HepG2 (cell line): ENCODE results near the gene HNRNPUL1. TPM values are rescaled to one million over a fixed set of nuclear protein-coding genes. Genes with fewer than 3 reads are reported as not detected.
A peak's percentile ranks its signal among the peaks of the same experiment; 100 is the strongest.

ENCODE experiments used
- BRCA1 ChIP-seq: sonication (generic); formaldehyde crosslinking; IDR thresholded peaks from 2 replicates; pipeline ENCODE4 v1.4.0; 2020; ENCODE audit warnings: missing genetic modification reagents
- KAT7 ChIP-seq: IDR thresholded peaks from 2 replicates; pipeline ENCODE4 v1.6.1; 2018; ENCODE audit warnings: borderline replicate concordance, missing compliant biosample characterization
- MED1 ChIP-seq: sonication (generic); formaldehyde crosslinking; IDR thresholded peaks from 2 replicates; pipeline ENCODE4 v1.4.0; 2020; ENCODE audit warnings: missing genetic modification reagents
- PAX8 ChIP-seq: sonication (generic); formaldehyde crosslinking; IDR thresholded peaks from 2 replicates; pipeline ENCODE4 v1.8.0; 2022; ENCODE audit warnings: mild to moderate bottlenecking, missing genetic modification reagents, borderline replicate concordance
- PHF8 ChIP-seq: sonication (generic); formaldehyde crosslinking; IDR thresholded peaks from 2 replicates; pipeline ENCODE4 v1.5.0; 2020; ENCODE audit warnings: missing genetic modification reagents
- ZBTB1 ChIP-seq: sonication (generic); formaldehyde crosslinking; IDR thresholded peaks from 2 replicates; pipeline ENCODE4 v1.4.0; 2020; ENCODE audit warnings: missing genetic modification reagents, borderline replicate concordance
- ZFY ChIP-seq: sonication (generic); formaldehyde crosslinking; IDR thresholded peaks from 2 replicates; pipeline ENCODE4 v1.4.0; 2020; ENCODE audit warnings: missing genetic modification reagents
- ZNF121 ChIP-seq: sonication (generic); formaldehyde crosslinking; IDR thresholded peaks from 2 replicates; pipeline ENCODE4 v1.5.0; 2020; ENCODE audit warnings: mild to moderate bottlenecking, missing genetic modification reagents
- ZNF589 ChIP-seq: sonication (generic); formaldehyde crosslinking; conservative IDR thresholded peaks from 2 replicates; pipeline ENCODE4 v1.8.0; 2022; ENCODE audit warnings: mild to moderate bottlenecking, moderate library complexity, missing genetic modification reagents
- ZNF629 ChIP-seq: sonication (generic); formaldehyde crosslinking; conservative IDR thresholded peaks from 2 replicates; pipeline ENCODE4 v1.5.0; 2020; ENCODE audit warnings: missing genetic modification reagents
- ZNF839 ChIP-seq: sonication (generic); formaldehyde crosslinking; IDR thresholded peaks from 2 replicates; pipeline ENCODE4 v1.4.0; 2020; ENCODE audit warnings: missing genetic modification reagents, mild to moderate bottlenecking, borderline replicate concordance
- polyA plus RNA-seq, 8 experiments: library from polyadenylated mRNA; depleted of rRNA in 3 of 8; stranded (reverse) in 7 of 8; unstranded in 1 of 8; fragments of >200 nt; fragmentation: Illumina TruSeq in 4 of 8; extraction: Trizol in 4 of 8; gene quantifications; 2 replicates each; pipeline versions ENCODE4 v1.2.1 to v1.2.3, GENCODE V29; 2011 to 2016; ENCODE audit warnings: low read depth in 4 of 8, missing spikeins in 1 of 8, mixed read lengths in 1 of 8; ENCODE audit not compliant: insufficient read depth in 1 of 8
- total RNA-seq, 5 experiments: library from RNA; depleted of rRNA; stranded (reverse); fragments of >200 nt; fragmentation: Illumina TruSeq; extraction: Trizol; gene quantifications; 2 replicates each; pipeline ENCODE4 v1.2.3, GENCODE V29; 2016; ENCODE audit warnings: low read depth in 1 of 5
- TF ChIP-seq, protein P1 (sequence below): sonication (generic); formaldehyde crosslinking; IDR thresholded peaks from 2 replicates; pipeline ENCODE4 v1.4.0; 2020; ENCODE audit warnings: missing genetic modification reagents
- TF ChIP-seq, protein P2 (sequence below): sonication (generic); formaldehyde crosslinking; IDR thresholded peaks from 2 replicates; pipeline ENCODE4 v1.4.0; 2020; ENCODE audit warnings: missing genetic modification reagents, low read depth, mild to moderate bottlenecking, borderline replicate concordance
- TF ChIP-seq, protein P3 (sequence below): sonication (generic); formaldehyde crosslinking; IDR thresholded peaks from 2 replicates; pipeline ENCODE4 v1.4.0; 2020; ENCODE audit warnings: missing genetic modification reagents, mild to moderate bottlenecking, borderline replicate concordance
- TF ChIP-seq, protein P4 (sequence below): sonication (generic); formaldehyde crosslinking; IDR thresholded peaks from 2 replicates; pipeline ENCODE4 v1.5.1; 2020; ENCODE audit warnings: missing genetic modification reagents, mild to moderate bottlenecking, borderline replicate concordance

HNRNPUL1 gene
- total and polyA plus RNA-seq, 2 of the 13 experiments (the other 11 are each of a cell fraction or from before 2014, with no cell fraction given) = 30.9 to 81.7 TPM

DNA sequence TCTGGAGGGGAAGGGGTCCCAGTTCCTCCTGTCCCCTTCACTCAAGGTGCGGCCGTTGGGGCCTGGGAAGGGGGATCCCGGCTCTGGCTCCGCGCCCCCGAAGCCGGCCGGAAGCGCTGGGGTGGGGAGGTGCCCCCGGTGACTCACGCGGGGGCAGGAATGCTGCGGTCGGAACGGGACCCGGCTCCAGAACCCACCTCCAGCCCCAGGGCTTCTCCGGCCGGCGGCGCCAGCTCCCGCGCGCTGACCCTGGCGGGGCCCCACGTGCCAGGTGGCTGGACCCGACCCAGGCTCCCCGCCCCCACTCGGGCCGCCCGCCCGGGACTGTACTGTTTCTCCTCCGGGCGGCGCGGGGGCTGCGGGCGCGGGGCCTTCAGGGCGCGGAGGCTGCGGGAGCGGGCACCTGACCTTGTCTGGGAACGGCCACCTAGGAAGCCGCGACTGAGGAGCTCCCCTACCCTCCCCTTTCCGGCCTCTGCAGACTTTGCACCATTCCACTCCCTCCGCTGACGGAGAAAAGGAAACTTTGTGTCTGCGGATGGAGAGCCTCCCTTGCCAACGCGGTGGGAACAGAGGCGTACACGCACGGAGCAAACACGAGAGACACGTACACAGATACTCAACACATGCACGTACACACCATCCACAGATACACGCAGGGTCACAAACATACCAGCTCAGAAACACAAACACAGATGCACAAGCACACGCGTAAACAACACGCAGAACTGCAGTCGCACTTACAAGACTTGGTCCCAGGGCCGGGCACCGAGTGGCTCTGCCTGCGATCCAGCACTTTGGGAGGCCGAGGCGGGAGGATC lies 37.9 kb upstream of the HNRNPUL1 start (continued):
- TF ChIP-seq, protein P1, sequence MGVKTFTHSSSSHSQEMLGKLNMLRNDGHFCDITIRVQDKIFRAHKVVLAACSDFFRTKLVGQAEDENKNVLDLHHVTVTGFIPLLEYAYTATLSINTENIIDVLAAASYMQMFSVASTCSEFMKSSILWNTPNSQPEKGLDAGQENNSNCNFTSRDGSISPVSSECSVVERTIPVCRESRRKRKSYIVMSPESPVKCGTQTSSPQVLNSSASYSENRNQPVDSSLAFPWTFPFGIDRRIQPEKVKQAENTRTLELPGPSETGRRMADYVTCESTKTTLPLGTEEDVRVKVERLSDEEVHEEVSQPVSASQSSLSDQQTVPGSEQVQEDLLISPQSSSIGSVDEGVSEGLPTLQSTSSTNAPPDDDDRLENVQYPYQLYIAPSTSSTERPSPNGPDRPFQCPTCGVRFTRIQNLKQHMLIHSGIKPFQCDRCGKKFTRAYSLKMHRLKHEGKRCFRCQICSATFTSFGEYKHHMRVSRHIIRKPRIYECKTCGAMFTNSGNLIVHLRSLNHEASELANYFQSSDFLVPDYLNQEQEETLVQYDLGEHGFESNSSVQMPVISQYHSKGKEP (CRISPR knock-in tag) = no peak
- no peak for TF ChIP-seq PAX8 (CRISPR knock-in tag)
- no peak for TF ChIP-seq BRCA1 (CRISPR knock-in tag)
- TF ChIP-seq, protein P2, sequence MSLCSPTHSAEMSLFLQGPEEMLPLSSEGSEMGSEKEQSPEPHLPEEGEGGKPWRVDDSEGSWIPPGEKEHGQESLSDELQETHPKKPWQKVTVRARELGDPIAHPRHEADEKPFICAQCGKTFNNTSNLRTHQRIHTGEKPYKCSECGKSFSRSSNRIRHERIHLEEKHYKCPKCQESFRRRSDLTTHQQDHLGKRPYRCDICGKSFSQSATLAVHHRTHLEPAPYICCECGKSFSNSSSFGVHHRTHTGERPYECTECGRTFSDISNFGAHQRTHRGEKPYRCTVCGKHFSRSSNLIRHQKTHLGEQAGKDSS = peak; percentile 35; the same call in 1 of the 2 replicates
- peak; percentile 61; the same call in 1 of the 2 replicates for TF ChIP-seq PHF8 (CRISPR knock-in tag)
- 0 out of 2 replicates have a peak, but pooled peaks have one; percentile 11 for TF ChIP-seq ZNF589
- peak; percentile 62; the same call in 1 of the 2 replicates for TF ChIP-seq ZFY (CRISPR knock-in tag)
- 0 out of 2 replicates have a peak, but pooled peaks have one; percentile 27 for TF ChIP-seq ZNF121 (CRISPR knock-in tag)
- TF ChIP-seq, protein P3, sequence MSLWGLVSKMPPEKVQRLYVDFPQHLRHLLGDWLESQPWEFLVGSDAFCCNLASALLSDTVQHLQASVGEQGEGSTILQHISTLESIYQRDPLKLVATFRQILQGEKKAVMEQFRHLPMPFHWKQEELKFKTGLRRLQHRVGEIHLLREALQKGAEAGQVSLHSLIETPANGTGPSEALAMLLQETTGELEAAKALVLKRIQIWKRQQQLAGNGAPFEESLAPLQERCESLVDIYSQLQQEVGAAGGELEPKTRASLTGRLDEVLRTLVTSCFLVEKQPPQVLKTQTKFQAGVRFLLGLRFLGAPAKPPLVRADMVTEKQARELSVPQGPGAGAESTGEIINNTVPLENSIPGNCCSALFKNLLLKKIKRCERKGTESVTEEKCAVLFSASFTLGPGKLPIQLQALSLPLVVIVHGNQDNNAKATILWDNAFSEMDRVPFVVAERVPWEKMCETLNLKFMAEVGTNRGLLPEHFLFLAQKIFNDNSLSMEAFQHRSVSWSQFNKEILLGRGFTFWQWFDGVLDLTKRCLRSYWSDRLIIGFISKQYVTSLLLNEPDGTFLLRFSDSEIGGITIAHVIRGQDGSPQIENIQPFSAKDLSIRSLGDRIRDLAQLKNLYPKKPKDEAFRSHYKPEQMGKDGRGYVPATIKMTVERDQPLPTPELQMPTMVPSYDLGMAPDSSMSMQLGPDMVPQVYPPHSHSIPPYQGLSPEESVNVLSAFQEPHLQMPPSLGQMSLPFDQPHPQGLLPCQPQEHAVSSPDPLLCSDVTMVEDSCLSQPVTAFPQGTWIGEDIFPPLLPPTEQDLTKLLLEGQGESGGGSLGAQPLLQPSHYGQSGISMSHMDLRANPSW = no peak
- TF ChIP-seq MED1 (CRISPR knock-in tag) = peak; percentile 23; the same call in 1 of the 2 replicates
- no peak for TF ChIP-seq ZNF839 (CRISPR knock-in tag)
- no peak for TF ChIP-seq ZBTB1 (CRISPR knock-in tag)
- 0 out of 2 replicates have a peak, but pooled peaks have one; percentile 23 for TF ChIP-seq ZNF629 (CRISPR knock-in tag)
- TF ChIP-seq KAT7 (CRISPR knock-in tag) = peak; percentile 70; the same call in 1 of the 2 replicates
- TF ChIP-seq, protein P4, sequence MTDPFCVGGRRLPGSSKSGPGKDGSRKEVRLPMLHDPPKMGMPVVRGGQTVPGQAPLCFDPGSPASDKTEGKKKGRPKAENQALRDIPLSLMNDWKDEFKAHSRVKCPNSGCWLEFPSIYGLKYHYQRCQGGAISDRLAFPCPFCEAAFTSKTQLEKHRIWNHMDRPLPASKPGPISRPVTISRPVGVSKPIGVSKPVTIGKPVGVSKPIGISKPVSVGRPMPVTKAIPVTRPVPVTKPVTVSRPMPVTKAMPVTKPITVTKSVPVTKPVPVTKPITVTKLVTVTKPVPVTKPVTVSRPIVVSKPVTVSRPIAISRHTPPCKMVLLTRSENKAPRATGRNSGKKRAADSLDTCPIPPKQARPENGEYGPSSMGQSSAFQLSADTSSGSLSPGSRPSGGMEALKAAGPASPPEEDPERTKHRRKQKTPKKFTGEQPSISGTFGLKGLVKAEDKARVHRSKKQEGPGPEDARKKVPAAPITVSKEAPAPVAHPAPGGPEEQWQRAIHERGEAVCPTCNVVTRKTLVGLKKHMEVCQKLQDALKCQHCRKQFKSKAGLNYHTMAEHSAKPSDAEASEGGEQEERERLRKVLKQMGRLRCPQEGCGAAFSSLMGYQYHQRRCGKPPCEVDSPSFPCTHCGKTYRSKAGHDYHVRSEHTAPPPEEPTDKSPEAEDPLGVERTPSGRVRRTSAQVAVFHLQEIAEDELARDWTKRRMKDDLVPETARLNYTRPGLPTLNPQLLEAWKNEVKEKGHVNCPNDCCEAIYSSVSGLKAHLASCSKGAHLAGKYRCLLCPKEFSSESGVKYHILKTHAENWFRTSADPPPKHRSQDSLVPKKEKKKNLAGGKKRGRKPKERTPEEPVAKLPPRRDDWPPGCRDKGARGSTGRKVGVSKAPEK (CRISPR knock-in tag) = peak; percentile 77
